ENCODE results near the gene CFAP299.

DNA sequence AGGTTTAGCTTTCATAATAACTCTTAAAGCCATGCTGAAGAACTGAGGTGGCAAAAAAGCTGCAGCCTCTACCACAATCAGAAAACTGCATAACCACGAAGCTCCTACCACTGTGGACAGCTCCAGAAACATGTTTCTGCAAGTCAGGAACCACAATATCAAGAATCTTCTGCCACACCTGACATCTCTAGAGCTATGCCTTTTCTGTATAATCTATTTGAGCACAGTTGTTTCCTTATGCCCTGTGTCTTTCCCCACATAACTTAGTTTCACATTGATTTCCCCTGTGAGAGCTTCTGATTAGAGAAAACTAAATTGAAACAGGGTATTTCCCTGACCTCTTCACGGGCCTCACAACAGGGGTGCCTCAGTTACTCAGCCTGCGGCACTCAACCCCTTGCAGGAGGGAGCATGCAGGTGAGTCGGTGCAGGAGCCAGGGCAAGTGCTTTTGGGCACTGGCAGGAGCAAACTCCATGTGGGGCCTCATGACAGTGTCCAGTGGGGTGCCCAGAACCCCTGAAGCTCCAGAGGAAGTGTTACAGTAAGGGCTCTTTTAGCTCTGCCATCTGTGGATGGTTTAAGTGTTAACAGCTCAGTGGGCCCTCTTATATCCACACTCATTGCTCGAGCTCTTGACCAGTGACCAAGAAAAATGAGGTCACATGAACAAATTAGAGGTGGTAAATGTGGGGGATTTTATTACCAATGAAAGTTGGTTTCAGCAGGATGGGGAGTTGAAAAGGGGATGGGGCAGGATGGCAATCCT lies 562.2 kb downstream of the CFAP299 start:
- TF ChIP-seq POLR2A (IDR thresholded peaks at IDR 0.05; ENCODE audit: low read length) (no peak), GATA1 (IDR thresholded peaks at IDR 0.05; ENCODE audit: low read depth, low read length) (no peak)
